Hepatic stellate cell (primary cell): Measurements from ENCODE around the gene TNFAIP3.
"Not testable (repeated sequence)": the region's sequence is repeated elsewhere in the genome, so short reads cannot be mapped to it uniquely, and the experiment has no call there.

Experiments used
- DNase-seq: peaks from one replicate; pipeline ENCODE4 v3.0.0; 2011; ENCODE audit warnings: low spot score

Gene TNFAIP3

GRCh38 chr6:137844773-137845172 lies 22.3 kb upstream of the TNFAIP3 start:
- not testable (repeated sequence) for DNase-seq

DNA sequence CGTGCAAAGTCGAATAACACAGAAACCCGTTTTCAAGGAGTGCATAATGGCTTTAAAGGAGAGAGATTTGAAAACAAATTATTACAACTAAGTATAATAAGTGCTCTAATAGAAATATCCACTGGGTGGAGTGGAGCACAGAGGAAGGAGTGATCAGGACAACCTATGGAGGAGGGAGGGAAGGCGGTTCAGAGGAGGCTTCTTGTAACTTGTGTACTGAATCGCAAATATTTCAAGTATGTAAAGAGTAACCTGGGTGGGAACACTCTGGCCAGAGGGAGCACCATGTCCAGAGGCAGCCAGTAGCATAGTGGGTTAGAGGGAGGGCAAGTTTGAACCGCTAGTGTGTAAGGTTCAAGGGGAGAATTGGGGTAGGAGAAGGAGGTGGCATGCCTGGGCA lies 21.6 kb upstream of the TNFAIP3 start:
- DNase-seq, result no peak

DNA sequence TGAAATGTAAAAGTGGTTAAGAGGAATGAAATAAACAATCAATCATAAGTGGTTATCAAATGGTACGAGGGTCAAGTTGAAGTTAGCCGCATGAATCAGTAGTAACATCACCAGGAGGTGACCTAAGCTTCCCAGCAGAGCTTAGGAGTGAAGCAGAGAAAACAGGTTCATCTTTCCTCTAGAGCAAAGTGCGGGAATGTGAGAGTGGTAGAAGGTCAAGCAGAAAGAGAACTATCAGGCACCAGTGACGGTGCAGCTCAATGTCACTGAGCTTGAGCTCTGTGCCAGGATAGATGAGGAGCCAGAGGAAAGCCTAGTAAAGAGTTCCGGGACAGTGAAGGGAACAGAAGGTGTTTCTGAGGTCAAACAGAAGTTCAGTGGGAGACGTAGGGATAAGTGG lies 20.8 kb upstream of the TNFAIP3 start:
- DNase-seq, result no peak

- DNase-seq, result no peak
These were observed 20.2 kb upstream of the TNFAIP3 start for GRCh38 chr6:137846772-137847313.

- no peak for DNase-seq
These were observed 19.3 kb upstream of the TNFAIP3 start for GRCh38 chr6:137847748-137848147.

DNA sequence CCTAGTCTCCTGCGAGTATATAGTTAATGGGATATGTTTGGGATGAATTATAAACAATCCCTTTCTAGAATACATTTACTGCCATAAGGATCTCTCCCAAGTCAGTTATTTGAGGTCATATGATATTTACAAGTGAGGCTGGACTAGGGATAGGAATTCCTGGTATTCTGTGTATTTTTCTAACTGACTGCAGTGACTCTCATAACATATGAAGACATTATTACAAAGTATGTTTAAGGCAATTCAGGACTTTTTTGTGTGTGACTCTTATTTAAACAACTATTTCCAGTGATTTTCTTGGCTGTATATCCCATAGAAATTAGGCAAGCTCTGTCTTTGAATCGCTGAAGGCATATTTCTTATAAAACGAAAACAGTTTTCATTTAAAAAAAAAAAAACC lies 18.4 kb upstream of the TNFAIP3 start:
- DNase-seq, result peak; percentile 38

DNA sequence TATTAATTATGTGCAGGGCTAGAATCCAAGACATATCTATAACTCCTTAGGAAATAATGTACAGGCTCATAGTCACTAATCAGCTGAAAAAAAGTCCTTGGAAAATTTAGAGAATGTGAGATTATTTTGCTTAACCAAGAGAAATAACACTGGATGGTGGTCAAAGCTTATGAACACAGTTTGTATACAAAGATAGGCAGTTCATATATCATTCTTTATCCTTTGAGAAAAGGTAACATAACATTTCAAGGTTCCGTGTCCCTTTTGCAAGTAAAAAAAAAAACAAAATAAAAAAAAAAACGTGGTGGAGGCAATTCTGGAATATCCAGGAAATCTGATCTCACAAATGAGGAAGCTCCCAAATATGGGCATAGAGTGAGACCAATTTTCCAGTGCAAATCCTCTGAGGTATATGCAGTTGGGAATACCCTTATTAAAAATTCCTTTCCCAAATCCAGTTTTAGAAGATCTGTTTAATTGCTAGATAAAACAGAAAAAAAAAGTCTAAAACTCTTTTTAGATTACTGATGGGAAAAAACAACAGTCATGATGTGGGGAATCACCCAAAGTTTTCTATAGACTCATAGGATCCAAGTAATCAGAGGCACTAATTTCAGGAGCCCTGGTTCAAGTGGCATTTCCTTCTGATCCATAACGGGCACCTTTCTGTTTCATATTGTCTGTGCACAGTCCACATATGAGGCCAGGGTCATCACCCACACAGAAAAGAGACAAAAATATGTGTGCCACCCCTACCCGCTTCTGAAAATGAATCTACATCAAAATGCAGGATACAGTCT lies 17.7 kb upstream of the TNFAIP3 start:
- DNase-seq, result no peak

DNA sequence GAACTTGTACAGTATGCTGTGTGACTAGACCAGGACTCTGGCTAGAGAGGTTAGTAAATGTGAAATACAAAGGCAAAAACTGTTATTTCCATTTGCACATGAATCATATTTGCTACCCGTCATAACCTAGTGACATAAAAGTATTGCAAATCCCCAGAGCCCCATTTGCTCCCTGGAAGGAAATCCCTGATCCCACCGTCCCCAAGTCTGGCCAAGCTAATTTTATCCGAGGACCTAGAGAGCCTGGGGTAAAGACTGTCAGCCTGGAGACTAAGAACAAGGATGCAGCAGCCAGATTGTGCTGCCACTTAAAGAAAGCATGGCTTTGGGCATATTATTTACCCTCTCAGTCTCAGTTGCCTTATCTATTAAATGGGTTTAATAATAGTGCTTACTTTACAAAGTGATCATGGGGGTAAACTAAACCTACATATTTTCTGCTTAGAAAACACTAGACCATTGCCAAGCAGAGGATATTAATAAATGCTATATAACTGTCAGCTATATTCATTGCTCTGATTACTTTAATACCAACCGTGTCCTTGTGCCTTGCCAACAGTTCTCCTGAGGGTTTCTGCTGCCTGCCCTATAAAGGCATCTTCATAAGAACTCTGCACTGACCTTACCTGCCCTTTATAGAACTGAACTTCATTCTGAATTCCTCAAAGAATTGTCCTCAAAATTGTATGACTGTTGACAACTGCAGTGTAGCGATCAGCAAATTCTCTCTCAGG lies 16.9 kb upstream of the TNFAIP3 start:
- DNase-seq, result no peak

DNA sequence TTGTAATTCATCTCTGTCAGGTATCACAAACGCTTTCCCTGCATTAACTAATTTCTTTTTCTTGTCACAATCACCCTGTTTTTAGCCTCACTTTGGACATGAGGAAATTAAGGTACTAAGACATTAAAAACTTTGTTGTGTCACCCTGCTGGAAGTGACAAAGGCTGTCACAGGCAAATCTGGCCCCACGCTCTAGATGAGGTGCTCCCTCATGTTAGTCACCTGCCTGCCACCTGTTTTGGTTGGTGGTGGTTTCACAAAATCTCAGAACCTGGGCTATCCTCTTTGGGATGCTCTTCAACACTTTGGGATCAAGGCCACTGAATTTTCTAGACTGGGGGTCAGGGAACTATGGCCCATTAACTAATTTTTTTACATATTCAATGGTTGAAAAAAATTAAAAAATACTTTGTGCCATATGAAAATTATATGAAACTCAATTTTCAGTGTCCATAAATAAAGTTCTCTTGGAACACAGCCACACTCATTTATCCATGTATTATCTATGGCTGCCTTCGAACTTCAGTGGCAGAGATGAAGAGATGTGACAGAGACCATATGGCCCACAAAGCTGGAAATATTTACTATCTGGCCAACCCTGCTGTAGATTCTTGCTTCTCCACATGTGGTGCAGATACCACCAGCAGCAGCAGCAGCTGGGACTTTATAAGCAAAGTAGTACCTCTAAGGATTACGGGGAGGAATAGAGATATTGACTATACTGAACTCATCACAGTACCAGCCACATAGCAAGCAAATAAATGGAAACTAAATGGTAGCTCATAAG lies 16.1 kb upstream of the TNFAIP3 start:
- no peak for DNase-seq

DNA sequence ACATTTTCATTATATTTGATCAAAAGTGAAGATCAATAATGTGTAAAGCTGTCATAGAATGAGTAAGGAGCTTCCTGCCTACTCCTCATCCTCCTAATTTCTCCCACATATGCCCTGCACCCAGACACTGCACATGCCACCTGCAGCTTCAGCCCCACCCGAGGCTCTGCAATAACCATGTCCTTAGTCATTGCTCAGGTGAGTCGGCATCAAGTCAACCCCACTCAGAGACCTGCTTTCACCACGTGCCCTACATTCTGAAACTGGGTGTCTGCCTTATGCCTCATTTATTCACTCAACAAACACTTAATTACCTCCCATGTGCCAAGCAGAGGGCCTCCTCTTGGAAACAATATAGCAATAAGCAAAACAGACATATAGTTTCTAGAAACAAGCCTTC lies 15.4 kb upstream of the TNFAIP3 start:
- no peak for DNase-seq

DNA sequence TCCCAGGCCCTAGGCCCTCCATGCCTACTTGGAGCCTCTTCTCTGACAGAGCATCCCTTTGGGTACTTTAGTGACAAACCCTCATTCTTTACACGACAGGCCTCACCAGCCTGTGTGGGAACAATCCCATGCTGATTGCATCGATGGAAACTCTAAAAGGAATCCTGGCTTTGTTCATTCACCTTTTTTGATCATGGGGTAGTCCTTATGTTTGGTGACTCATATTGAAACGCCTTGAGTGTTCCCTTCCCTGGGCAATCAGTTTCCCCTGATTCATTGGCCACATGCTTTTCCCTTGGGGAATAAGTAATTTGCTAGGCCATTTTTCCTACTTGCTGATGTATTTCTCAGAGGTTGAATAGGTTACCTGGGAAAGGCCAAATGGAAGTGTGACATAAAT lies 14.7 kb upstream of the TNFAIP3 start:
- no peak for DNase-seq

DNA sequence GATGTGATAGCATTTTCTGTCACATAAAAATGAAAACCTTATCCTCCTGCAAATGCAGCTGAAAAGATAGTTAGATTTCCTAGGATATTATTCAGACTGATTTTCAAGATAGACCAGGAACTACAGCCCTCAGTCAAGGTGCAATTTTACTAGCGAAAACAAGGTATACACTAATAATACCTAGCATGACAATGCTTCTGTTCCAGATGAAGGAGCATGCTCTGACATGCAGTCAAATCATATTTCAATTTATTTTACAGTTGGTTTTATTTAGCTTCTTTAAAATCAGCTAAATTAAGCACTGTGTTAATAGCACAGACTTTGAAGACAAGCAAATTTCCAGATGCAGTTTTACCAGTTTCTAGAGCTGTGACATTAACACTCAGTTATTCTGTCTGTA lies 14.2 kb upstream of the TNFAIP3 start:
- no peak for DNase-seq

- DNase-seq, result no peak
These were observed 13.4 kb upstream of the TNFAIP3 start for GRCh38 chr6:137853569-137854213.

DNA sequence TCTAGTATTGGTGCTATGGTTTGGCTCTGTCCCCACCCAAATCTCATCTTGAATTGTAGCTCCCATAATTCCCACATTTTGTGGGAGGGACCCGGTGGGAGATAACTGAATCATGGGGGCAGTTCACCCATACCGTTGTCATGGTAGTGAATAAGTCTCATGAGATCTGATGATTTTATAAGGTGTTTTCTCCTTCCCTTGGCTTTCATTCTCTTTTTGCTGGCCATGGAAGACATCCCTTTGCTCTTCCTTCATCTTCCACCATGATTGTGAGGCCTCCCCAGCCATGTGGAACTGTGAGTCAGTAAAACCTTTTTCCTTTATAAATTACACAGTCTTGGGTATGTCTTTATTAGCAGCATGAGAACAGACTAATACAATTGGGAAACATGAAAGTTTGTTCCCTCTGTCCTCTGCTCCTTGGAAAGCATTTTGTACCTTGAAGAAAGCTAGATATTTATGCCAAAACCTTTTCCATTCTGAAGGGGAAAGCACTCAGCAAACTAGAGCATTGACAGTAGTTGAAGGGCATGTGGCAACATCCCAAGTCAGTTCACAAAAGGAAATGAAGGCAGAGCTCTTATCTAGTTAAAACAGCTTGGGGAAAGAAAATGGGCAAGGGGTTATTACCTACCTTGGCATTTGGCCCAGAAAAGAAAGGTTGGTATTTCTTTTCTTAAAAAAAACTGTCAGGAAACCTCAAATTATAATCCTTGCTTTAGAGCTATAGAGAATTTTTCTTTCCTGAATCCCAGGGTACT lies 10.7 kb upstream of the TNFAIP3 start:
- DNase-seq, result no peak

- DNase-seq, result no peak
These were observed 8.0 kb upstream of the TNFAIP3 start for GRCh38 chr6:137859025-137859424.

- DNase-seq, result no peak
These were observed 6.6 kb upstream of the TNFAIP3 start for GRCh38 chr6:137860394-137861005.

DNA sequence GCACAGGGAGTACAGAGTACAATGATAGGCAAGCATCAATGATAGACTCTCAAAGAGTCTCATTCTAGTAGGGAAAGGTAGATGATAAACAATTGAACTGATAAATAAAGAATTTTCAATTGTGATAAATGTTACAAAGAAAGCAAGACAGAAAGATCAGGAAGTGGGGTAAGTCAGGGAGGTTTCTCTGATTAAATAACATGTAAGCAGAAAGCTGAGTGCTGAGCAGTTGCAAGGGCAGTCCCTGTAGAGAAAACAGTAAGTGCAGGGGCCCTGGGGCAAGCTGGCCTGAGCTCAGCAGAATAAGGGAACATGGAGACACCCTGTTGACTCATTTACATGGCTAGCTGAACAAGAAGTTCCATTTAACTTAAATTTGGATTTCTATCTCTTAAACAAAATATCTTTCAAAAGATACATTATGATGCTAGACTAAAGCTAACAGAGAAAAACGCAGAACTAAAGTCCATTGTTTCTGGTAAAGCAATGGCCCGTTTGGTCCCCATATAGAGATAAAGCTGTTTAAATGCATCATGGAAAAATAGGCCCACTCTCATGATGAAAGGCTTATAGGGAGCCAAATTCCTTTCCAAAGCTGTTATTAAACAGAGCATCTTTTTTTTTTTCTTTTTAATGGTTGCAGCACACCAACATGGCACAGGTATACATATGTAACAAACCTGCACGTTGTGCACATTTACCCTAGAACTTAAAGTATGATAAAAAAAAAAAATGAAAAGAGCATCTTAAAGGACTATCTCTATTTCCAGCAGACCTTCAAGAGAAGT lies 5.3 kb upstream of the TNFAIP3 start:
- DNase-seq, result no peak

DNA sequence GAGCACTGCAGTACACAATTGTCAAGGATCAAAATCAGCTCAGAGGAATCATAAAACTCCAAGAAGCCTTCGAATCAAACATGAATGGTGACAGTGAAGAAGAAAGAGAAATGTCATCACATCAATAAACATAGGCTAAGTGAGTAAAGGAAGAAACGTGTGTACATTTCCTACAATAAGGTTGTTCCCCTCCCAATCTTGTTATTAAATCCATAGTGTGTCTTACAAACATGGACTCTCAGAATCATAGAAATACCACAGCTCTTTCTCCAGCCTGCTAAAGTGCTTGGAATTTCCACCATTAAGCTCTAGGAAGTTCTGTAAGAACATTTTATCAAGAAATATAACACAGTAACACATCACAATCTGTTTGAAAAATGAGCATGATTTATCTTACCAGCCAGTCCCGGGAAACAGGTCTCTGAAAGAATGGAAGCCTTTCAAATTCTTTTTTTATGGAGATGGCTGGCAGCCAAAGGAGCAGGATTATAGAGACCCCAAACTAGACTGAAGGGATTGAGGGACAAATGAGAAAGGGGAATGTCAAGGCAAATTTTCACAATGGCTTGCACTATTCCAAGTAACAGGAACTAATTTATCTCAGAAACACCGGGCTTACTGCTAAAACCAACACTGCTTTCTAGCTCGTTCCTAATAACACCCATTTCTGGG lies 4.5 kb upstream of the TNFAIP3 start:
- DNase-seq, result no peak

- no peak for DNase-seq
These were observed 3.8 kb upstream of the TNFAIP3 start for GRCh38 chr6:137863091-137863797.
